GM12891 (cell line): ENCODE measurements around the gene ATXN10.

ENCODE experiments used
- PAX5 ChIP-seq: IDR thresholded peaks from 2 replicates; pipeline ENCODE4 v1.6.1; 2011; ENCODE audit warnings: low read length, moderate library complexity, mild to moderate bottlenecking; ENCODE audit not compliant: insufficient read depth, severe bottlenecking
- POLR2AphosphoS5 ChIP-seq: IDR thresholded peaks from 2 replicates; pipeline ENCODE4 v1.6.1; 2011; ENCODE audit warnings: low read depth, low read length, control low read depth

DNA sequence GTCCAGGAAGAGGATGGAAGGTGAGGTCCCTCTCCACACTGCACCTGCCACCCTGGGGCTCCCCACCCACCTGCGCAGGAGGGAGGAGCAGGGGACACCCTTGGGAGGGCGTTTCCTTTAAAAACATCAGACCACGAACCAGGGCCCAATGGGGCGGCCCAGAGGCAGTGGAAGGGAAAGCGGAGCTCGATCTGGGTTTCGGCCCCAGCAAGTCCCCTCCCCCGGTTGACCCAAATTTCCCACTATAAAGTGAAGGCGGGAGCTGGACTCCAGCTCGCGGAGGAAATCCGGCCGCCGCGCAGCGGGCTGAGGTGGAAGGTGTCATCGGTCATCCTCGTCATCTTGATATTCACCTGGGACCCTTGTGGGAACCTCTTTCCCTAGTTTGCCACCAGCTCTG, 206.0 kb downstream of the ATXN10 start:
- TF ChIP-seq PAX5 (no peak), POLR2AphosphoS5 (no peak)
